Mucosa of stomach (tissue), 1 donor: ENCODE data around the gene CA12.

ENCODE experiments used
- H3K27me3 ChIP-seq: one replicate; pipeline ENCODE4 v1.7.0; 2013; ENCODE audit warnings: mild to moderate bottlenecking, low read length; ENCODE audit not compliant: control insufficient read depth, insufficient read depth
- H3K36me3 ChIP-seq: one replicate; pipeline ENCODE4 v1.7.0; 2013; ENCODE audit warnings: low read length; ENCODE audit not compliant: control insufficient read depth, insufficient read depth
- H3K4me1 ChIP-seq: one replicate; pipeline ENCODE4 v1.7.0; 2013; ENCODE audit warnings: mild to moderate bottlenecking, low read length; ENCODE audit not compliant: control insufficient read depth, insufficient read depth
- H3K4me3 ChIP-seq: one replicate; pipeline ENCODE4 v1.7.0; 2013; ENCODE audit warnings: low read length
- H3K9ac ChIP-seq: one replicate; pipeline ENCODE4 v1.7.0; 2013; ENCODE audit warnings: mild to moderate bottlenecking, low read length, moderate library complexity
- H3K9me3 ChIP-seq: one replicate; pipeline ENCODE4 v1.7.0; 2013; ENCODE audit warnings: mild to moderate bottlenecking, low read length, moderate library complexity; ENCODE audit not compliant: control insufficient read depth
- donor health status: Pancreatic carcinoma.

Gene CA12

DNA sequence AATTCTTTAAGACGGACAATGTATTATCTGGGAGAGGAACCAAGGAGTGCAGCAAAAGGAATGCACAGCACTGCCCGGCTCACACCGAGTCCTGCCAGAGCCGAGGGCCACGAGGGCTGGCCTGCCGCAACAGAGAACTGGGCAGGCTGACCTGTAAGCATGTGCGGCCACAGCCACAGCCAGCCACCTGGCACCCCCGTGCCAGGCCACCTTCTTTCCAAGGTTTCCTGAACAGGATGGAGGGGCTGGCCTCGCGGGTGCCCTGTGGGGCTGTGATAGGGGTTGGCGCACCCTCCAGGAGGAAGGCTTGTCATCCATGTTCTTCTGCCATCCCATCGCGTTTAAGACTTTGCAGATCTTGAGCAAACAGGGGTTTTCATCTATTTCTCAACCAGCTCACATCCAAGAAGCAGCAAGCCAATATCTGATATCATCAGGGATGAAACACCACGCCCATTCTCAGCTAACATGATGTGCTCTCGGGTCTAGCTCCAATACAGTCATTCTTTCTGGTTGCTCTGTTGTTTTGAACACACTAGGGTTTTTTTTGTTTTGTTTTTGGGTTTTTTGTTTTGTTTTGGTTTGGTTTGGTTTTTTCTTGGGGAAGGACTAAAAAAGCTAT is 10.2 kb downstream of the CA12 start:
- Histone ChIP-seq H3K9ac (no peak overlapping the region), H3K4me3 (no peak overlapping the region)

GRCh38 chr15:63370764-63371163 is 10.9 kb downstream of the CA12 start:
- no peak overlapping the region for H3K9ac ChIP-seq

More for the DNA sequence above, 10.2 kb downstream of the CA12 start:
- peaks cover 42% of the 10 kb centered on the region for H3K4me1 ChIP-seq
- no peaks in the 10 kb centered on the region for H3K27me3 ChIP-seq
- H3K36me3 ChIP-seq, result no peaks in the 10 kb centered on the region
- H3K9me3 ChIP-seq, result no peaks in the 10 kb centered on the region

GRCh38 chr15:63369781-63370180 is 11.9 kb downstream of the CA12 start:
- H3K4me1 ChIP-seq, result peaks cover 47% of the 10 kb centered on the region
- no peaks in the 10 kb centered on the region for H3K9me3 ChIP-seq
- H3K4me3 ChIP-seq, result no peak overlapping the region
- H3K27me3 ChIP-seq, result no peaks in the 10 kb centered on the region
- H3K36me3 ChIP-seq, result no peaks in the 10 kb centered on the region
- no peak overlapping the region for H3K9ac ChIP-seq

More at GRCh38 chr15:63370764-63371163, 10.9 kb downstream of the CA12 start:
- no peak overlapping the region for H3K4me3 ChIP-seq
- H3K9me3 ChIP-seq, result no peaks in the 10 kb centered on the region
- H3K27me3 ChIP-seq, result no peaks in the 10 kb centered on the region
- H3K4me1 ChIP-seq, result peaks cover 46% of the 10 kb centered on the region
- no peaks in the 10 kb centered on the region for H3K36me3 ChIP-seq

DNA sequence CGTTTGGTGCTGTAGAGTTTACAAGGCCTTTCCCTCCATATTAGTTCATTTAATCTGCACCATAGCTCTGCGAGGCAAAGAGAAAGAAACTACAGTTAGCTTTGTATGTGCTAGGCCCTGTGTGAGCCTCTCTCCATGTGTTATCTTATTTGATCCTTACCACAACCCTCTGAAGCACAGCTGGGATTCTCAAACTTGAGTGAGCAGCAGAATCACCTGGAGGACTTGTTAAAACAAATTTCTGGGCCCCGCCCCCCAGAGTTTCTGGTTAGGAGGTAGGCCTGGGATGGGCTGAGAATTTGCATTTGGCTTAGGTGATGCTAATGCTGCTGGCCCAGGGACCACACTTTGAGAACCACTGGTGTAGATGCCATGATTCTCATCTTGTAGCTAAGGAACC is 12.3 kb downstream of the CA12 start:
- no peak overlapping the region for H3K9ac ChIP-seq
- no peaks in the 10 kb centered on the region for H3K36me3 ChIP-seq
- no peaks in the 10 kb centered on the region for H3K9me3 ChIP-seq
- no peaks in the 10 kb centered on the region for H3K27me3 ChIP-seq
- peaks cover 47% of the 10 kb centered on the region for H3K4me1 ChIP-seq
- no peak overlapping the region for H3K4me3 ChIP-seq

DNA sequence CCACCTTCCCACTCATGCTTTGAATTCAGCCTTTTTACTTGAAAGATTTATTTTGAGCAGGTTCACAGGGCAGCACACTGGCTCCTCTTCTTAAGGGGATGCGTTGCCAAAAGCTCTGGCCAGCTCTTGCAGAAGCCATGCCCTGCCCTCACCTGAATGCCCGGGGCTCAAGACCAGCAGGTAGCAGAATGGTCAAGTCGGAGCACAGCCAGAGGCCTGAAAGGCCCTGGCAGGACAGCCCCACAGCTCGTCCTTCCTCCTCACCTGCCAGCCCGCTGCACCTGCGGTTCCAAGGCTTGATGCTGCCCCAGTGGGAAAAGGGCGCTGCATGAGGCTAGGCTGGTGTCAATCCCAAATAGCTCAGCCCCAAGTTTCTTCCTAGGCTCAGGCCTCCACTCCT is 13.1 kb downstream of the CA12 start:
- H3K4me3 ChIP-seq, result no peak overlapping the region
- H3K4me1 ChIP-seq, result peaks cover 47% of the 10 kb centered on the region
- H3K9ac ChIP-seq, result no peak overlapping the region

DNA sequence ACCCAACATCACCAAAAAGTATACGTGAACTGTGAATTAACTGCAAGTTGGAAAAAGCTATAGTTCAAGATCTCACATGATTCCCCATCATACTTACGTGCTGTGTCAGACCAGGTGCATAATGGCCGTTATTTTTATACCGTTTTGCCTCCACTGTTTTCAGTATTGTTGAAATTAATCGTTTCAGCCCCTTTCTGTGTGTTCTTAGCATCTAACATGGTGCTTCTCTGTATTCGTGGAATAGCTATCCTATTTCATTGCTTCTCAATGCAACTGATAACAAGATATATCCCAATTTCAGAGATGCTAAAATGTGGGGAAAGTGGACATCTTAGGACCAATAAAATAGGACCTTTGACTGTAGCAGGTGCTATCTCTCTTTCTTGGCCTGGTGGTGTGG is 13.7 kb downstream of the CA12 start:
- Histone ChIP-seq H3K4me3 (no peak overlapping the region), H3K36me3 (no peaks in the 10 kb centered on the region), H3K4me1 (peaks cover 51% of the 10 kb centered on the region), H3K9ac (no peak overlapping the region), H3K27me3 (no peaks in the 10 kb centered on the region), H3K9me3 (no peaks in the 10 kb centered on the region)

More for the DNA sequence above, 13.1 kb downstream of the CA12 start:
- Histone ChIP-seq H3K27me3 (no peaks in the 10 kb centered on the region), H3K9me3 (no peaks in the 10 kb centered on the region), H3K36me3 (no peaks in the 10 kb centered on the region)

DNA sequence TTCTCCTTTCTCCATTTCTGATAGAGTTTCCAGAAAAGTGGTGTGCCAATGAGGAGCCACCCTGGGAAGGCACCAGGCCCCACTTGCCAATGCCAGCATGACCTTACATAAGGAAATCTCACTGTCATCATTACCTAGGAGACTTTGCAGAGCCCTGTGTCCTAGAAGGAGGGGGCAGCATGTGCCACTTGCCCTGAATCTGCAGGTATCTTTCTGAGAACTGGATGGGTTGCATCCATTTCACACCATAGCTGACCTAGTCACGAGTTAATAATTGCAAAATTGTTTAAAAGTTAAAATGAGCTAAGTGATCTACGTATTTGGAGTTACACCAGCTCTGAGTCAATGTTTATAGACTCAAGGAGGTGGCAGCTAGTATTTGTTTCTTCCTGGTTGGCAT is 14.3 kb downstream of the CA12 start:
- Histone ChIP-seq H3K27me3 (no peaks in the 10 kb centered on the region), H3K4me3 (no peak overlapping the region), H3K4me1 (peaks cover 54% of the 10 kb centered on the region), H3K36me3 (no peaks in the 10 kb centered on the region), H3K9me3 (no peaks in the 10 kb centered on the region), H3K9ac (no peak overlapping the region)

DNA sequence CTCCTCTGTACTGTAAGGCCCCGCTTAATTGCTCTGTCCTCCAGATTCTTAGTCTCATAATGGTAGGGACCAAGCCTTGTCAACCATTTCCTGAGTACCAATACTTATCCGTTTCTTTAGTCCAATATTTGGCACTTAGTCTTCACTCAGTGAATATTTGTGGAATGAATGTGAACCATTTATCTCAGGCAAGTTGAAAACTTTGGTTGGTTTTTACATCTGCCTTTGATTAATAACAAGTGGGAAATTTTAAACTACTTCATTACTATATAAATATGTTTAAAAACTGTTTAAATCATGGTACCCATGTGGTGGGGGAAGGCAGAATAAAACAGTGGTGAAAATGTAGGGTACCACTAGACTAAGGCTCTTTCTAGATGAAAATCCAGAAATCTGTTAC is 15.2 kb downstream of the CA12 start:
- Histone ChIP-seq H3K9me3 (no peaks in the 10 kb centered on the region), H3K9ac (no peak overlapping the region), H3K36me3 (no peaks in the 10 kb centered on the region), H3K4me1 (peaks cover 57% of the 10 kb centered on the region), H3K4me3 (no peak overlapping the region), H3K27me3 (no peaks in the 10 kb centered on the region)

DNA sequence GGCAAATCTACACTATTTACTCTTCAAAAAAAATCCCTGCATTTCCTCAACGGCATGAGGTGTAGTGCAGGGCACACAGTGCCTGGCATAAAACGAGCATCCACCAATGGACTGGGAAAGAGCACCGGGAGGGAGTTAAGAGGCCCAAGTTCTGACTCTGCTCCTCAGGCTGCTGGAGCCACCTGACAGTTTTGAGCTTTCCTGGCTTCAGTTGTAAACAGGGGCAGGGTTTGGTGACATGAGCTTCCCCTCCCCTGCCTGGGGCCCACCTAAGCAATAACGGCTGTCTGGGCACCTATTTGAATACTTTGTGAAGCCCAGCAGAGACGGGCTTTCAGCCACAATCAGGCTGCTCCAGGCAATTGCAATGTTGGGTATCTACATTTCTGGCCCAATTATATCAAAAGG is 16.4 kb downstream of the CA12 start:
- Histone ChIP-seq H3K4me1 (peaks cover 57% of the 10 kb centered on the region), H3K4me3 (no peak overlapping the region), H3K27me3 (no peaks in the 10 kb centered on the region), H3K9me3 (no peaks in the 10 kb centered on the region), H3K9ac (no peak overlapping the region), H3K36me3 (no peaks in the 10 kb centered on the region)

DNA sequence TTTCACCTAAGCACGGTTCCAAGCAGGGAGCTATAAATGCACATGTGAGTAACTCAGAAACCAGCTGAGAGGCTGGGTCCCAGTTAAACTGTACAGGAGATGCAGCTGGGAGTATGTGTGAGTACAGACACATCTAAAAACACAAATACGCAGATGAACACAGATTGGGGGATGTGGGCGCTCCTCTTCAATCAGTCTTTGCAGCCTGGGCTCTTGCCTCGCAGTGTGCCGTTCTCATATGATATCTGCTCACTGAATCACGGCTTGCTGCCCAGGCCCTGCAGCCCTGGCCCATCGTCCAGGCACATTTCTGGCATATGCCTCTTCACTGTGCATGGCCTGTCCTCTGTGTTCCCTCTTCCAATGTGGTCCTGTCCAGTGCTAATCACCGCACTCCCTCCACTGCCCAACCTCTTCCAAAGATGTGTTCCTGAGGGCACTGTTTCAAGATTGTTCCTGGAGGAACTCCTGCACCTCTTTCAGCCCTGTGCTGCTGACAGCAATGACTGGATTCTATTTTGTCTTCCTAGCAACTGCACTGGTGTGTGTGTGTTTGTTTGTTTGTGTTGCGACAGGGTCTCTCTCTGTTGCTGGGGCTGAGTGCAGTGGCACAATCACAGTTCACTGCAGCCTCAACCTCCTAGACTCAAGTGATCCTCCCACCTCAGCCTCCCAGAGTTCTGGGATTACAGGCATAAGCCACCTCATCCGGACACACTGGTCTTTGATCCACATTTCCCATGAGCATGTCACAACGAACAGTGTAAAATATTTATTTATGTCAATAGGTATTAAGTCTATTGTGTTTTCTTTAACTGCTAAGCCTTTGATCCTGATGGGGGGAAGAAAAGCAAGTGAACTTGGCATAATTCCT is 17.0 kb downstream of the CA12 start:
- H3K4me3 ChIP-seq, result no peak overlapping the region

DNA sequence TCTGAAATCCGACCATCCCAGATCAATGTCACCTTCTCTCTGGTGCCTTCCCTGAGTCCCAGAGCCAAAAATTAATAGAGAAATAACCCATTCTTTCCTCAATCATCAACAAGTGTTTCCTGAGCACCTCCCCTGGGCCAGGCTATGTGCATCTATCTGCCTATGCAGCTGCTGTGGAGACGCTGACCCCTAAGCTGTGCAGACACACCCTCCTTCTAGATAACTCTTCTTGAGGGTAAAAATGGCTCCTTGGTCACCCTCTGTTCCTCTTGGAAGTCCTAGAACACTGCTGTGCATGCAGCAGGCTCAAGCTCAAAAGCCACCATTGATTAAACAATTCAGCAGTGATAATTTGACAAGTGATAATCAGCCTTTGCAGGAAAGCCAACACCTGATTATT is 18.4 kb downstream of the CA12 start:
- no peaks in the 10 kb centered on the region for H3K27me3 ChIP-seq
- no peaks in the 10 kb centered on the region for H3K36me3 ChIP-seq
- no peak overlapping the region for H3K9ac ChIP-seq
- H3K4me1 ChIP-seq, result peaks cover 45% of the 10 kb centered on the region
- no peak overlapping the region for H3K4me3 ChIP-seq
- H3K9me3 ChIP-seq, result no peaks in the 10 kb centered on the region

More for the DNA sequence above, 17.0 kb downstream of the CA12 start:
- H3K36me3 ChIP-seq, result no peaks in the 10 kb centered on the region
- no peaks in the 10 kb centered on the region for H3K9me3 ChIP-seq
- no peak overlapping the region for H3K9ac ChIP-seq
- H3K4me1 ChIP-seq, result peaks cover 57% of the 10 kb centered on the region
- H3K27me3 ChIP-seq, result no peaks in the 10 kb centered on the region

GRCh38 chr15:63362885-63363284 is 18.8 kb downstream of the CA12 start:
- Histone ChIP-seq H3K9me3 (no peaks in the 10 kb centered on the region), H3K36me3 (no peaks in the 10 kb centered on the region), H3K9ac (no peak overlapping the region), H3K4me1 (peaks cover 41% of the 10 kb centered on the region), H3K27me3 (no peaks in the 10 kb centered on the region), H3K4me3 (no peak overlapping the region)
